Tongue (tissue), 2 donors: ENCODE results near the gene SVIL. TPM values are rescaled to one million over a fixed set of nuclear protein-coding genes. Genes with fewer than 3 reads are reported as not detected.
"Not testable (repeated sequence)": the region's sequence is repeated elsewhere in the genome, so short reads cannot be mapped to it uniquely, and the experiment has no call there.

ENCODE experiments used
- DNase-seq: peaks from one replicate; pipeline ENCODE4 v3.0.0-alpha.2; 2015
- total RNA-seq: library from RNA; depleted of rRNA; stranded (reverse); fragments of >200 nt; gene quantifications from one replicate; pipeline ENCODE4 v1.2.3, GENCODE V29; 2014

Gene SVIL
- total RNA-seq, 1 donor from 2014 or later, result 424 TPM

GRCh38 chr10:29575098-29575455 lies 59.7 kb downstream of the SVIL start:
- no peak for DNase-seq

- DNase-seq, result not testable (repeated sequence)
Observed at GRCh38 chr10:29574212-29575097, 60.3 kb downstream of the SVIL start.

- DNase-seq, result not testable (repeated sequence)
Observed at GRCh38 chr10:29570248-29570647, 64.5 kb downstream of the SVIL start.

GRCh38 chr10:29569795-29570194 lies 65.0 kb downstream of the SVIL start:
- no peak for DNase-seq

GRCh38 chr10:29567003-29567402 lies 67.8 kb downstream of the SVIL start:
- DNase-seq, result no peak

GRCh38 chr10:29566209-29566608 lies 68.6 kb downstream of the SVIL start:
- not testable (repeated sequence) for DNase-seq

GRCh38 chr10:29563420-29564035 lies 71.2 kb downstream of the SVIL start:
- DNase-seq, result no peak

- not testable (repeated sequence) for DNase-seq
Observed at GRCh38 chr10:29563006-29563405, 71.8 kb downstream of the SVIL start.

- peak; percentile 71 for DNase-seq
Observed at GRCh38 chr10:29559996-29560395, 74.8 kb downstream of the SVIL start.

- DNase-seq, result no peak
Observed at GRCh38 chr10:29557665-29558064, 77.1 kb downstream of the SVIL start.

- no peak for DNase-seq
Observed at GRCh38 chr10:29555746-29556481, 78.9 kb downstream of the SVIL start.

- no peak for DNase-seq
Observed at GRCh38 chr10:29555091-29555745, 79.6 kb downstream of the SVIL start.

- no peak for DNase-seq
Observed at GRCh38 chr10:29554660-29555059, 80.1 kb downstream of the SVIL start.

- DNase-seq, result no peak
Observed at GRCh38 chr10:29553544-29554250, 81.1 kb downstream of the SVIL start.

- DNase-seq, result not testable (repeated sequence)
Observed at GRCh38 chr10:29553116-29553515, 81.7 kb downstream of the SVIL start.

GRCh38 chr10:29549493-29549892 lies 85.3 kb downstream of the SVIL start:
- not testable (repeated sequence) for DNase-seq

- no peak for DNase-seq
Observed at GRCh38 chr10:29546773-29547313, 87.9 kb downstream of the SVIL start.

- DNase-seq, result no peak
Observed at GRCh38 chr10:29545122-29545521, 89.6 kb downstream of the SVIL start.

GRCh38 chr10:29543715-29544114 lies 91.1 kb downstream of the SVIL start:
- no peak for DNase-seq

- no peak for DNase-seq
Observed at GRCh38 chr10:29542723-29543122, 92.0 kb downstream of the SVIL start.

- DNase-seq, result no peak
Observed at GRCh38 chr10:29541422-29542210, 93.2 kb downstream of the SVIL start.
